CD4-positive, alpha-beta T cell treated with Interleukin-21 for 1 hour (primary cell): Measurements from ENCODE around the gene MET.
"Not testable (repeated sequence)": the region's sequence is repeated elsewhere in the genome, so short reads cannot be mapped to it uniquely, and the experiment has no call there.

ENCODE experiments used
- DNase-seq: peaks from one replicate; pipeline ENCODE4 v3.0.0-alpha.2; 2020

MET gene

DNA sequence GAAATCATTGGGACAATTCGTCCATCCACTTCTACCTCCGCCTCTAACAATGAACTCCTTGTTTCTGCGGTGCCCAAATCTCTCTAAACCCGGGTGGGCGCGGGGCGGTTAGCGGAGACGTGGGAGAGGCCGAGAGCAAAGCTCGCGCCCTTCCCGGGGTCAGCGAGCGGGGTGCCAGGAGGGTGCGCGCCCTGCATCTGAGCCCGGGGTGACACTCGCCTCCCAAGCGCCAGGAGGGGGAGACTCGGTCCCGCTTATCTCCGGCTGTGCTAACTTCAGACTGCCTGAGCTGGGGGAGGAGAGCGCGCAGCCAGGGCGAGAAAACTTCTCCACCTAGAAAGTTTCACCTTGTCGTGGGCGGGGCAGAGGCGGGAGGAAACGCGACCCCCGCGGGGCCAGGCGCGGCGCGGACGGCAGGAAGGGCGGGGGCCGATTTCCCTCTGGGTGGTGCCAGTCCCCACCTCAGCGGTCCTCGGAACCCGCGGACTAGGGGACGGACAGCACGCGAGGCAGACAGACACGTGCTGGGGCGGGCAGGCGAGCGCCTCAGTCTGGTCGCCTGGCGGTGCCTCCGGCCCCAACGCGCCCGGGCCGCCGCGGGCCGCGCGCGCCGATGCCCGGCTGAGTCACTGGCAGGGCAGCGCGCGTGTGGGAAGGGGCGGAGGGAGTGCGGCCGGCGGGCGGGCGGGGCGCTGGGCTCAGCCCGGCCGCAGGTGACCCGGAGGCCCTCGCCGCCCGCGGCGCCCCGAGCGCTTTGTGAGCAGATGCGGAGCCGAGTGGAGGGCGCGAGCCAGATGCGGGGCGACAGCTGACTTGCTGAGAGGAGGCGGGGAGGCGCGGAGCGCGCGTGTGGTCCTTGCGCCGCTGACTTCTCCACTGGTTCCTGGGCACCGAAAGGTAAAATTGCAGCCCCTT lies at the start of gene MET:
TSS of gene MET (plus strand) at position 516 of the 915 bp plus-strand sequence. CDS start 26,889 bp downstream, outside the sequence.
- no peak for DNase-seq

DNA sequence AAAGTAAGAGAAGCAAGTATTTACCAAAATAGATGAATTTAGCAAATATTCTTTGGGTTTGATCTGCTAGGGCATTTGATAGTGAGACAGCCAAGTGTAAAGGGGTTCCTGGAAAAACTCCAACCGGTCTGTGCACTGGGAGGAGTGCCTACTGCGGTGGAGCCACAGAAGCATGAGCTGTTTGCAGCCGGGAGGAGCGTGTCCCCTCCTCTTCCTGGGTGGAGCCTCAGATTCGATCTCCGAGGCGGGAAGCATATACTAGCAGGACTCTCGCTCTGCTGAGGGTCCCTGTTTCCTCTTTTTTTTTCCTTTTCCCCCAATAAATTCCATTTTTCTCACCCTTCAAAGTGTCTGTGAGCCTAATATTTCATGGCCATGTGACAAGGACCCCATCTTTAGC lies 45.1 kb upstream of the MET start:
- no peak for DNase-seq

GRCh38 chr7:116629051-116629463 lies 42.9 kb upstream of the MET start:
- DNase-seq, result no peak

DNA sequence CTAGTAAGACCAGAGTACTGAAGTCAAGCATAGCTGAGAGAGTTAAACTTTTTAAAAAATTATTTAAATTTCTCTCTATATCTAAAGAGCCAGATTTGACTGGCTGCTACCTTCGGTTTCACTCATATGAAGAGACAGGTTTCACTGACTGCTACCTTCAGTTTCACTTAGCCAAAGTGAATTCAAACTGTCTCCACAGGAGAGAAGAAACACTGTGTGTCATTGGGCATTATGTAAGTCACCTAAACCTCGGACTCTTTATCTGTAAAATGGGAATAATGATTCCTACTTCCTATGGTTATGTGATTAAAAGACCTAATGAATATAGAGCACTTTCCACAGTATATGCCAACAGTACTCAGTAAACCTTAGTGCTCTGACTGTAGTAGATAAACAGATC lies 41.6 kb upstream of the MET start:
- DNase-seq, result no peak

- no peak for DNase-seq
Measured at GRCh38 chr7:116630932-116631671, 40.9 kb upstream of the MET start.

GRCh38 chr7:116631676-116632075 lies 40.3 kb upstream of the MET start:
- DNase-seq, result no peak

GRCh38 chr7:116632384-116632783 lies 39.6 kb upstream of the MET start:
- DNase-seq, result no peak

GRCh38 chr7:116633131-116633988 lies 38.6 kb upstream of the MET start:
- DNase-seq, result no peak

DNA sequence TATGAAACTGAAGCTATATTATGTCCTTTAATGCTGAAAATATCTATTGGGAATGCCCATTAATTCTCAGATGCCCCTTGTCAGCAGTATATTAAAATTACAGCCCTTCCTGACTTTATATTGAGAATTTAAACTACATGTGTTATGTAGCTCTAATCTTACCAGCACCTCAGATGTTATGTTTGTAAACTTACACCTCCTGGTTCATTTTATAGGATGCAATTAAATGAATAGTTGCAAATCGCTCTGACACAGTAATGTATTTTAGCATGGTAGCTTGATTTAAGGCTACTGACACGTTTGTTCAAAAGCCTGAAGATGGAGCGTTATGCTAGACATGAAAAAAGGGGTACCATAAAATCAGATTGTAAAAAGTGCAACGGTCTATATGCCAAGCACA lies 35.0 kb upstream of the MET start:
- no peak for DNase-seq

- not testable (repeated sequence) for DNase-seq
Measured at GRCh38 chr7:116638592-116638991, 33.4 kb upstream of the MET start.

DNA sequence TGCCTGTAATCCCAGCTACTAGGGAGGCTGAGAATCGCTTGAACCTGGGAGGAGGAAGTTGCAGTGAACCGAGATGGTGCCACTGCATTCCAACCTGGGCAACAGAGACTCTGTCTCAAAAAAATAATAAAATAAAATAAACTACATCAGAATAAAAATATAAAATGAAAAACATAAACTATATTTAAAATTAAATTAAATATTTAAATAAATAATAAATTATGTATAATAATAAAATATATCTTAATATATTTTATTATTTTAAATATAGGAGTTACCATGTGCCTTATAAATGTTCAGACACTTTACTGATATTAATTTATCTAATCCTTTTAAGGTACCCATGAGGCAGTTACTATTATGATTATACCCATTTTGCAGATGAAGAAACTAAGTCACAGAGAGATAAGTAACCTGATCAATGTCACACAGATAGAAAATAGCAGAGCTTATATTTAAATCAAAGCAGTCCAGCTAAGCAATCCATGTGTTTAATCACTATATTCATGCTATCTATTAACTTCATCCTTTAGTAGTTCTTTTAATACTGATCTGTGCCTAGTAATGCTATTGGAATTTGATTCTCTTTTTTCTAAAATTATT lies 30.3 kb upstream of the MET start:
- DNase-seq, result no peak

DNA sequence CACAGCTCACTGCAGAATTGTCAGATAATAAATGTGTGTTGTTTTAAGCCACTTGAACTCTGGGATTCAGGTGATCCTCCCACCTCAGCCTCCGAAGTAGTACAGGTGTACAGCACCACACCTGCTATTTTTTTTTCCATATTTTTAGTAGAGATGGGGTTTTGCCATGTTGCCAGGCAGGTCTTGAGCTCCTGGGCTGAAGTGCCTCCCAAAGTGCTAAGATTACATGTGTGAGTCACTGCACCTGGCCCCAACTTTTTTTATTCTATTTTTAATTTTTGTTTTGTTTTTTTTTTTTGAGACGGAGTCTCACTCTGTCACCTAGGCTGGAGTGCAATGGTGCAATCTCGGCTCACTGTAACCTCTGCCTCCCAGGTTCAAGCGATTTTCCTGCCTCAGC lies 28.8 kb upstream of the MET start:
- DNase-seq, result not testable (repeated sequence)

- DNase-seq, result no peak
Measured at GRCh38 chr7:116644628-116645027, 27.4 kb upstream of the MET start.

DNA sequence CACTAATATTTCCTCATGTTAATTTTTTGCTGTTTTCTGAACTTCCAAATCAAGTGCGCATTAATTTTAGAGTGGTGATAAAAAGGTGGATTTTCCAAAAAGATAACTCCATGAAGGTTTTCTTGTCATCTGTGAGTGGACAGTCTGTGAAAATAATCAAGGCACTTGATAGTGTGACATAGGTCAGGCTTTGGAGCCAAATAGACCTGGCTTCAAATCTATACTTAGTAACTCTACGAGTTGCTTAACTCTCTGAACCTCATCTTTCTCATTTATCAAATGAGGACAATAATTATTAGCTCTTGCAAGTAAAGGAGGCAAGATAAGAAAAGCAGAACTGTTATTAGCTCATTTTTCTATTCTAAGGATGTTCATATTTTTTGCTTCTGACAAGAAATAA lies 24.7 kb upstream of the MET start:
- no peak for DNase-seq

GRCh38 chr7:116647861-116648260 lies 24.1 kb upstream of the MET start:
- DNase-seq, result no peak

DNA sequence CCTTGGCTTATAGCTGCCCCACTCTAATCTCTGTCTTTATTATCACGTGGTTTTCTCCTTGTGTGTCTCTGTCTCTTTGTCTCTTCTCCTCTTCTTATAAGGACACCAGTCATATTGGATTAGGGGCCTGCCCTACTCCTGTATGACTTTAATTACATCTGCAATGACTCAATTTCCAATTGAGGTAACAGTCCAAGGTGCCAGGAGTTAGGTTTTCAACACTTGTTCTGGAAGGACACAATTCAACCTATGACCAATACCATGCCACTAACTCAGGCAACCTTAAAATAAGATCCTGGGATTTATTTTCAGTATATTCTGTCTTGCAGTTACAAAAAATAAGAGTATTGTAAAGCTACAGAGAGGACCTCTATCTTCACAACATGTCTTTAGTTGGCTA lies 21.6 kb upstream of the MET start:
- DNase-seq, result no peak

- DNase-seq, result no peak
Measured at GRCh38 chr7:116652793-116653192, 19.2 kb upstream of the MET start.

- DNase-seq, result no peak
Measured at GRCh38 chr7:116653204-116653603, 18.8 kb upstream of the MET start.

DNA sequence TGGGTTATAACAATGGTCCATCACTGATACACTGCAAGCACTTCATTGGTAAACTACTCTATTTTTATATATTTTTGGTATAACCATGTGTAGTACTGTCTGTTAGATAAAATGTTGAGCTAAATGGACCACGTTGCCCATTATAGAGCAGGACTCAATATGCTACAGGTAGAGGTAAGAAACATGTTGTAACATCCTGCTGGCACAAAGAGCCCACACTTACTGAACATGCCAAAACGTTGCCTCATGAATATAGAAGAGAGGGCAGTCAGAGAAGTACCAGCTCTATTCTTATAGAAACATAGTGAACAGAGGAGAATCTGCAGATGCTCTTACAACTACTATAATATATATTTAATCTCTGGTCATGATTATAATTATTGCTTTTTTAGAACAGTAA lies 18.4 kb upstream of the MET start:
- DNase-seq, result no peak

DNA sequence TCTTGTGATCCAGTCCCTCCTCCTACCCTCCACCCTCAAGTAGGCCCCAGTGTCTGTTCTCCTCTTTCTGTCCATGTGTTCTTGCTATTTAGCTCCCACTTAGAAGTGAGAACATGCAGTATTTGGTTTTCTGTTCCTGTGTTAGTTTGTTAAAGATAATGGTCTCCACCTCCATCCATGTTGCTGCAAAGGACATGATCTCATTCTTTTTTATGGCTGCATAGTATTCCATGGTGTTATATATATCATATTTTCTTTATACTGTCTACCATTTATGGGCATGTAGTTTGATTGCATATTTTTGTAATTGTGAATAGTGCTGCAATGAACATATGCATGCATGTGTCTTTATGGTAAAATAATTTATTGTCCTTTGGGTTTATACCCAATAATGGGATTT lies 12.7 kb upstream of the MET start:
- DNase-seq, result not testable (repeated sequence)

GRCh38 chr7:116661865-116662264 lies 10.1 kb upstream of the MET start:
- DNase-seq, result no peak

DNA sequence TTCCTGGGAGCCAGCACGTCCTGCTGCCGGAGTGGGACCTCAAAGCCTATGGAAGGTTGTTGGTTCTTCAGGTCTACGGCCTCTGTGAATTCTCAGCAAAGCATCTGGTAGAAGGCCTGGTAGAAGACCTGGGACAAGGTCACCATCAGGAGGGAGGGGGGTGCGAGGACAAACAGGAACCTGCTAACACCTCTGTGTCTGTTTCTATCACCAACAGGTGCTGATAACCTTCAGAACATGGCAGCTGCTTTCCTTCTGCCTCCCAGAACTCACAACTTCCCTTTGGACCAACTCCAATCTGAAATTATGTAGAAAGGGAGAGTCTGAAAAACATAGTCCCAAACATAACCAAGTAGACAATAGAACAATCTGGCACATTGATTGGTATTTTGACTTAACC lies 8.3 kb upstream of the MET start:
- no peak for DNase-seq
